GM19438 (cell line): ENCODE data around the gene FETUB.
A peak's percentile ranks its signal among the peaks of the same experiment; 100 is the strongest.
"Not testable (repeated sequence)": the region's sequence is repeated elsewhere in the genome, so short reads cannot be mapped to it uniquely, and the experiment has no call there.

ENCODE experiments used
- ATAC-seq: cut with Tn5 transposase; IDR thresholded peaks from one replicate; pipeline ENCODE4 v1.9.1; 2021; ENCODE audit warnings: low read depth; ENCODE audit not compliant: unreplicated experiment

FETUB gene

DNA sequence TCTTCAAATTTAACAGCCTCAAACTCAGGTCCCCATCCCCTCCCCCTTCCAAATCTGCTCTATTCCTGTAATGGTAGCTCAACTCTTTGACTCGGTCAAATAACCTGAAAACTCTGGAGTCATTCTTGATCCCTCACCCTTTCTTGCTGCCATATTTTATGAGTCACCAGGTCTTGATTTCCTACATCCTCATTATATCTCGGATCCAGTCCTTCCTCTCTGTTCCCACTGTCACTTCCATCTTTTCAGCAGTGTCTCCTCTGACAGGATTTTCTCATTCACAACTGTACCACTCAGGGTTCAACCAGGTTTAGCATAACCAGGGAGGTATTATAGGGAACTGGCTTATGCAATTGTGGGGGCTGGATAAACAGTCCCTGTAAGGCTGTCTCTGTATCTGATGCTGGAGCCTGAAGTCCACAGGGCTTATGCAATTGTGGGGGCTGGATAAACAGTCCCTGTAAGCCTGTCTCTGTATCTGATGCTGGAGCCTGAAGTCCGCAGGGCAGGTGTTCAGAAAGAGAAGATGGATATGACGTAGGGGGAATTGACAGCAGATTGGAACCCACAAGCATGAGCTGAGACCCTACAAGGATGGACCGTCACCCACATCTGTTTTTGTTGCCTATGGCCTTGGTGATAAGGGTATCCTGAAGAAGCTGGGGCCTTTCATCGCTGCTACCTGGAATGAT, 9.1 kb upstream of the FETUB start:
- no peak for ATAC-seq

DNA sequence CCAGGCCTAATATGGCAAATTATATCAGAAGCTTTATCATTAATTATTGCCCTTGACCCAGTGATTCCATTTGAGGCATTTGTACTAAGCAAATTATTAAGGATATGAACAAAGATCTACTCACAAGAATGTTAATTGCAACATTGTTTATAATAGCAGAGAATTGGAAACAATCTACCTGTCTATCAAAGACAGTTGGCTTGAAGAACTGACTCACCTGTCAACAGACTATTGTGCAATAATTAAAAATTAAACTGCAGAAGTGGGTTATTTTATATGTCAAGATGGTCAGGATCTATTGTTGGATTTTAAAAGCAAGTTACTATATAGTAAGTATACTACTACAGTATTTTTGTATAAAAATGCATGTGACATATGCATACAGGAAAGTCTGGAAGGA, 6.7 kb upstream of the FETUB start:
- ATAC-seq, result no peak

DNA sequence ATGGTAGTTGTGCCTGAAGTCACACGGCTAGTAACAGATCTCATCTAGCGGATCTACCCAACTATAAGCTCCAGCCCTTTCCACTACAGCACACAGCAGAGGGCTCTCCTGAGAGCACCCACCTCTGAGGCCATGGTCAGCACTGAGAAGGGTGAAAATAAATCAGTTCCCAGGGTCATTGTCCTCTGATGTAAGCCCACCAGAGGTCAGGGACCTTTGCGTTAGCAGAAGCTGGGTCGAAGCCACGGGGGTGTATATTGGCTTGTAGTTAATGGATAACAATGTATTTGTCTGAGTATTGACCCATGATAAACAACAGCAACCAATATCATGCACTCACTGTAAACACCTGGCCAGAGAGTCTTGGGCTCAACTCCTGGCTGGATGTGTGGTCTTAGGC, 6.0 kb upstream of the FETUB start:
- ATAC-seq, result not testable (repeated sequence)

DNA sequence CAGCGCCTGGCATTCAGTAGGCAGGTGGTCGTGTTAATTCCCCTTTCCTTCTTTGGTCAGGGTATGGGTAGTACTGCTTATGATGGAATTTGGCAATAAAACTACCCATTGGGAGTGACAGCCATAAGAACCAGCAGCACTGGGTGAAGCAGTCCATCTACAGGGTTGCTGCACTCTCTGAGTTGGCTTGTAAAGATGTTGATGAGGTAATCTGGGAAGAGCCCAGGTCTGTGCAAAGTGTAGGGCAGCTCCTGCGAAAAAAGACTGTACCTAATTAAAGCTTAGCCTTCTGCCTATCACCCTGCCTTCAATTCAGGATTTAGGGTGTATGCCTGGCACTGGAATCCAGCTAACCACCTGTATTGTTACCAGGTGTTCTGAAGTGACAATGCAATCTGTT, 4.7 kb upstream of the FETUB start:
- no peak for ATAC-seq

DNA sequence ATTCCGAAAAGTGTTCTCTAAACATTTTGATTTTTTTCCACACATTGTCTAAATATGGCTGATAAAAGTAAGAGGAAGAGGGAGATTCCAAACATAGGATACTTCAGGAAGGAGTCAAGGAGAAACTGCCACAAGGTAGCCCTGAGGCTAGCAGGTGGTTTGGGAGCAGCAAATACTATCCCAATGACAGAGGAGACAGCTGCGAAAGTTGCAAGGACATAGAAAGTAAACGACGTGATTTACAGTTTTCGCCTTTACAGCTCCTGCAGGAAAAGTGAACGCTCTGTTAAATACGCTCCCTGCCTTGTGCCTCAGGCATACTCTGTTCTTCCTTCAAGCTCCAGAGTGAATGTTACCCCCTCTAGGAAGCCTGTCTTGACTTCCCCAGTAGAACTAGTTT, 3.7 kb upstream of the FETUB start:
- no peak for ATAC-seq

DNA sequence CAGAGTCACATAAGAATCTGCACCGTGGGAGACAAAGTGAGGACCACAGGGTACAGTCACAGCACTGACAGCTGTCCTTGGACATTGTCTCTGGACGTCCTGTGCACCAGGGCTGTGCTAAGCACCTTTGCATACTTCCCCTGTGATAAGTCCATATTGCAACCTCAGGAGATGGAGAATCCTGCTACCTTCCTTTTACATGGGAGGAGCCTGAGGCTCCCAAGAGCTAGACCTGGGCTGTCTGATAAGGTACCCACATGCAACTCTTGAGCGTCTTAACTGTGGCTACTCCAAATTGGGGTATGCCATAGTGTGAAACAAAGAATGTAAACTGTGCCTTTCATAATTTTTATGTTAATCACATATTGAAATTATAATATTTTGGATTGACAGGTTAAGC, 2.5 kb upstream of the FETUB start:
- no peak for ATAC-seq

DNA sequence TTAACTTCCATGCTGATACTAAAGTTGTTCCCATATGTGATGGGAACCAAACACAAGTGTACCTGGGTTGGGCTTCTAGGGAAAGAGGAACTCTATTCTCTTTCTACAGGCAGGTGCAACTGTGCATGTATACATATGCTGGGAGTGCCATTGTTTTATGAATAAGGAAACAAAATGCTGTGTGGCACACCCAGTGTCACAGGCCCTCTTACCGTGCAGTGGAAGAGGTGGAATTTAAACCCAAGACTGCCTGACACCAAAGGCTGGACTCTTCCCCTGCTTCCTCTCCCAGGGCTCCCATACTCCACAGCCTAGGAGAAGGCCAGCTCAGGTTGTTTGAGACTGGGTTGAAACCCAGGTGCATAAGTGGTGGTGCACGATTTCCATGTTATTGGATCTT, 1.9 kb upstream of the FETUB start:
- no peak for ATAC-seq

DNA sequence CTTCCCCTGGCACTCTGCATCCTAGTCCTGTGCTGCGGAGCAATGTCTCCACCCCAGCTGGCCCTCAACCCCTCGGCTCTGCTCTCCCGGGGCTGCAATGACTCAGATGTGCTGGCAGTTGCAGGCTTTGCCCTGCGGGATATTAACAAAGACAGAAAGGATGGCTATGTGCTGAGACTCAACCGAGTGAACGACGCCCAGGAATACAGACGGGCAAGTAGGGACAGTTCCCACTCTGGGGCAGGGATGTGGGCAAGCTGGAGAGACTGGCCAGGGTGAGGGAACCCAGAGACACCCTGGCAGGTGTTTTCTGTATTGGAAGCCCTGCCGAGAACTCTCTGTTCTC, 247 bp downstream of the FETUB start:
- ATAC-seq, result no peak

DNA sequence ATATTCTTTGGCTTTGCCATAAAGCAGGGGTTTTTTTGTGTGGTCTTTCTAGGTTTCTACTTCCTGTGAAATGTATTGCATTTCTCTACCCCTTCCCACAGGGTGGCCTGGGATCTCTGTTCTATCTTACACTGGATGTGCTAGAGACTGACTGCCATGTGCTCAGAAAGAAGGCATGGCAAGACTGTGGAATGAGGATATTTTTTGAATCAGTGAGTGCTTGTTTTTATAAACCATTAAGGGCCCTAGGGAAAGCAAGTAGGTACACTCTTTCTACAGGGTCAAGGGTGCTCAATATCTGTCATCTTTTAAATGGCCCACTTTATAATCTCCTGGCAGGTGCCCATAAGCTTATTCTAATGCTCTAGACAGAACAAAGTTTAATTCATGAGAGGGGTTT, 730 bp downstream of the FETUB start:
- ATAC-seq, result no peak

DNA sequence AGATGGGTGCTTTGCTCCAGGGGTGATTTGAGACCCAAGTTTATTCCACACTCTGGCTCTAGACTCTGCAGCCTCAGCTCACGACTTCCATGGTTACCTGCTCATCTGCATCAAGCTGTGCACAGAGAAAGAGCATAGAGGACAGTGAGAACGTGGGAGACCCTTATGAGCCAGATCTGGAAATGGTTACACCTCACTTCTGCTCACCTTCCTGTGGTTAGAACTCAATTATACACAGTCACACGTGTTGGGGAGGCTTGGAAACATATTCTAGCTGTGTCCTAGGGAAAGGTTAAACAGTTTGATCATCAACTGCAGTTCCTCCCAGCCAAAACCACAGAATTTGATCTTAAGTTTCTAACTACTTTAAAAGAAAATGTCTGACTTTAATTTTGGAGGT, 1.8 kb downstream of the FETUB start:
- no peak for ATAC-seq

DNA sequence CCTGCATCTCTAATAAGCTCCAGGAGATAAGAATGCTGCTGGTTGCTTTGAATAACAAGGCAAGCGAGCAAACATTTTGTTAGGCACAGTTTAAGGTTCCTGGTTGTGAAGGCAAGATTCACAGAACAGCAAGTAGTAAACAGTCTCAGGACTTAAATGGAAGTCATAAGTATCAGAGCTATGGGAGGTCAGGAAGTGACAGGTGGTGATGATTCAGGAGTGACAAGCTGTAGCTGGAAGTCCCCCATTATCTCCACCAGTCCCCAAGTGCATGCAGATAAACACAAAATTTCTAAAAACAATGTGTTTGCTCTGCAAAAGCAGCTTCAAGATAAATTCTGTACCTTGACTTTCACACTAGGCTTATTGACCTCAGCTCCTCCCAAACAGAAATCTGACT, 3.3 kb downstream of the FETUB start:
- no peak for ATAC-seq

DNA sequence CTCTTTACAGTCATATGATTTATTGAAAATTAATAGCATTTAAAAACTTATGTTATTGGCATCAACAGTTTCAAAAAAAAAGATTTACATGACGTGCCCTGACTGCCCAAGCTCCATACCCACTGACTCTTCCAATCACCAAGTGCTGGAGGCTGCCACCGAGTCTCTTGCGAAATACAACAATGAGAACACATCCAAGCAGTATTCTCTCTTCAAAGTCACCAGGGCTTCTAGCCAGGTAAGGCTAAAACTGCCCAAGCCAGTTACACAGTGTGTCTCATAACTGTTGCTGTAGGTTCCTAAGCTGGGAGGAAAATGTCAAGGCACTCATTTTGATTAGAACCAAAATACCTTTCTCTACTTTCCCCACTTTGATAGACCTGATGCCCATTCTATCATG, 4.5 kb downstream of the FETUB start:
- no peak for ATAC-seq

DNA sequence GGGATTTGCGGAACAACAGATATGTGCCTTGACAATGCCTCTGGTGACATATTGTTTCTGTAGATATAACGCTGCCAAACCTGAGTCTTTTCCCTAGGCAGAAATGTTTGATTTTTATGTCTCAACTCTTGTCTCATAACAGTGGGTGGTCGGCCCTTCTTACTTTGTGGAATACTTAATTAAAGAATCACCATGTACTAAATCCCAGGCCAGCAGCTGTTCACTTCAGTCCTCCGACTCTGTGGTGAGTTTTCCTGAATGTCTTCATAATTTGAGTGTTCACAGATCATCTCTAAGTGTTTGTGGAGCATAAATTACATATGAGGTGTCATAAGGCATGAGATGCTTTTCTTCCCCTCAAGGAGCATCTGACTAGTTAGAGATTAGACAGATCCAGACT, 5.9 kb downstream of the FETUB start:
- ATAC-seq, result no peak

DNA sequence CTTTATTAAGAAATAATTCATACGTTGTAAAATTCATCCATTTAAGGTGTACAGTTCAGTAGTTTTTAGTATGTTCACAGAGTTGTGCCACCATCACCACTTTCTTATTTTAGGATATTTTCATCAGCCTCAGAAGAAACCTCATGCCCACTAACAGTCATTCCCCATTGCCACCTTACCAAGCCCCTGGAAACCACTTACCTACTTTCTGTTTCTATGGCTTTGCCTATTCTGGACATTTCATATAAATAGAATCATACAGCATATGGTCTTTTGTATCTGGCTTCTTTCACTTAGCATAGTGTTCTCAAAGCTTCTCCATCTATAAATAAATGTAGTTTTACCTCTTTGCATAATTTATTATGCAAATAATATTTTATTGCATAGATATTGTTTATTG, 6.6 kb downstream of the FETUB start:
- ATAC-seq, result no peak

DNA sequence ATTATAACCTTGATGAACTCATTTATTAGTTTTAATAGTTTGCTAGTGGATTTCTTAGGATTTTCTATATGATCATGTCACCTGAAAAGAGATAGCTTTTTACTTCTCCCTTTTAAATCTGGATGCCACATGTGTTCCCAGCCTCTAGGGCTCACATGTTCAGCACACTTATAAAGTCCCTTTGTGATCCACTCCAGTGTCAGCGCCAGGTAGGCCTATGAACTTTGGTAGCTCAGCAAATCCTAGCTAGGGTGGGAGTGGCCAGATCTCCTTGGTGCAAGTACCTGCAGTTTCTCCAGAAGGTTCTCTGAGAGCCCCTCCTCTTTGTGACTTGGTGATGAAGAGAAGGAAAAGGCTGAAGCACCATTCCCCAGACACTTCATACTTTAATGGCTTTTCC, 8.7 kb downstream of the FETUB start:
- no peak for ATAC-seq

DNA sequence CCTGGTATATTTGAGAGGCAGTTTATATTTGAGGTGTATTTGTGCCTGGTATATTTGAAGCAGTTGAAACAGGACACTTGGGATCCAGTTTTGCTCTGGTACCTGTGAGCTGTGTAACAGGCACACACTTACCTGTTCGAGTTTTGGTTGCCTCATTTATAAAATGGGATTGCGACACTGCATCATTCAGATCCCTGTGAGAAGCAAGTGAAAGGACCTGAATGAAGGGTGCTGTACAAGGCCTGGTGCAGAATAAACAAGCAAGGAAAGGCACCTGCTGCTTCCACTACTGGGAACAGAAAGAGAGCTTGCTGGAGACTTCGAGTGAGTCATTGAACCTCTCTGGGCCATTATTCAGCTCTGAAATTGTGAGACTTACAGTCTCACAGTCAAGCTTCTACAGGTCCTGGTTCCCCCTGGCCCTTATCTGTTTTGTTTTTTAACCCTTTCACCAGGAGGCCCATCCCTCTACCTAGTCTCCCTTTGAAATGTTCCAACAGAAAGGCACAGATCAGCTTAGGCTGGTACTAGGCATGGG, 11.5 kb downstream of the FETUB start:
- no peak for ATAC-seq

DNA sequence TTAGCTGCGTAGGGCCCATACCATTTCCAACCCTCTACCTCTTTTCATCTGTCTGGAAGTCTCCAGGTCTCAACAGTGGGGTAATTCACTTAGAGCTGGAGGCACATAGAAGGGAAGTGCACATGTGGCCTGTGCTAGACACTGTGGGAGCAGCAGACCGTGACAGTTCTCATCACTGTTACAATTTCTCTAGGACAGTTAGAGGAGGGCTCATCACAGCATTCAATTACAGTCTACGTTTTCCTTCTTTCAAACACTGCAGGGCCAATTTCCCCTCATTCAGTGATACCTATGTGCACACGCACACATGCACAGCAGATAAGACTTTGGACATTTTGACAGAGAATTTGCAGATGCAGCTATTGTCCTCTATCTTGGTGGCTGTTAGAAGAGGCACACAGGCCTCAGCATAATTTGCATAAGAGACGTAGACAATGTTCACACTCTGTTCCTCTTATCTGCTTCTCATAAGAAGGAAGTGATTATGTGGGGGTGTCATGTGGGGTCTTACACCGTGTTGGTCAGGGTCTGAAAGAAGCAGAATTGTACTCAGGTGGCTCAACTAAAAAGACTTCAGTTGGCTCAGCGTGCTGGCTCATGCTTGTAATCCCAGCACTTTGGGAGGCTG, 13.0 kb downstream of the FETUB start:
- ATAC-seq, result peak; percentile 95

DNA sequence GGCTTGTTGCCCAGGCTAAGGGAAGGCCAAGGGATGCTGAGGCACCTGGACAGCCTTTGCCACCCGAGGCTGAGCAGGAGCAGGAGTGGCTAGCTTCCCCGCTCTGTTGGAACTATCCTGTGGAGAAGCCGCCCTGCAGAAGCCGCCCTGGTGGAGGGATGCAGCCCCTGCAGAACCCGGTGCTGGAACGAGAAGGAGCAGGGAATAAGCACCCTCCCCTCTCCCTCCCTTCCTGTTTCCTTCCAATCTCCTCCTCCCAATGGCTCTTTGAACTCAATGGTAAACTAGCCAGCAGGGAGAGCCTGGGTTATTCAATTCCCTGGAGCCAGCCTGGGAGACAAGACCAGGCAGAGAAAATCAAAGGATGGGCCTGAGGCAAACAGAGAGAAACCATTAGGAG, 13.8 kb downstream of the FETUB start:
- no peak for ATAC-seq

DNA sequence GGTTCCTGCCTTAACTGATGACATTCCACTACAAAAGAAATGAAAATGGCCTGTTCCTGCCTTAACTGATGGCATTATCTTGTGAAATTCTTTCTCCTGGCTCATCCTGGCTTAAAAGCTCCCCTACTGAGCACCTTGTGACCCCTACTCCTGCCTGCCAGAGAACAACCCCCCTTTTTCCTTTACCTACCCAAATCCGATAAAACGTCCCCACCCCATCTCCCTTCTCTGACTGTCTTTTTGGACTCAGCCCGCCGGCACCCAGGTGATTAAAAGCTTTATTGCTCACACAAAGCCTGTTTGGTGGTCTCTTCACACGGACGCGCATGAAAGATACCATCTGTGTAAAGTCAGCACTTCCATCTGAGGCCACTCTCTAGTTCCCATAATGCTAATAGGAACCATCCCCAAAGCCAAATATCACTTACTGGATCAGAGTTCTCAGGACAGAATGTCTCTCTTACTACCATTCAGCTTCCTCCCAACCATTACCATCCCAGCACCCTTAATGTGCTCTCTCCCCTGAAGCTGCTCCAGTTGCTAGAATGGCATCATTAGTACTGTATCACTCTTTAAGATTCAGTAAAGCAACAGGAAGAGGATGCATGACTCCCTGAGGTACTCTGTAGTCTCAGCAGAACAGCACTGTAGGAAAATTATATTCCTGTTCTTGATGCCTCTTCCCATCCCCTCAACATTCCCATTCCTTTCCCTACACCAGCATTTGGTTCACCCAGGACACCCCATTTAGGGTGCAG, 23.3 kb downstream of the FETUB start:
- ATAC-seq, result no peak

DNA sequence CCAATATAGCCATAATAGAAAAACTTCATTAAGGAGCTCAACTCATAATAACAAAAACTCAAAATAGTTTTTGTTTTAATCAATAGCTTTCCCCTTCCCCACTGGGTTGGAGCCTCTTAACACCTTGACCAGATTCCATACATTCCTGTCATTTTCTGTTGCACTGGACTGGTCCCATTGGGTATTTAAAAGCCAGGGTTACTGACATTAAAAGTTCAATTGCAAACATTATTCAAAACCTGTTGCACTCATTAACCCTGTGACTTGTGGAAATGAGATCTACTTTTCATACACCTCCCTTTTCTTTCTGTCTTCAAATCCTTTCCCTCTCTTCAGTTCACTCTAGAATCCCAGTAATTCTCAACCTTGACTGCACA, 23.9 kb downstream of the FETUB start:
- ATAC-seq, result no peak

DNA sequence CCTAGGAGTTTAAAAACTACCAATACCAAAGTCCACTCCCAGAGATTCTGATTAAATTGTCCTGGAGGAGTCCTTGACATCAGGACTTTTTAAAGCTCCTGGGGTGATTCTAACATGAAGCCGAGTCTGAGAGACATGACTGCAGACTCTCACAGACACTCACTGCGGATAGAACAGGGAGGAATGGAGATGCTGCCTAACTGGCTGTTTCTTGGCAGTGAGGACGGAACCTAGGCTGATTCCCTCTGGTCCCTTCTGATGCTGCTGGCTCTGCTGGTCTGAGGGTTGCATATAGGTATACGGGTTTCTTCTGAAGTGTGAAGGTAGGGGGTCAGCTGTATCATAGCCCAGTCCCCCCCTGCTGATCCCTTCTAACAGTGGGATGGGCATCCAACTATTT, 24.3 kb downstream of the FETUB start:
- no peak for ATAC-seq

DNA sequence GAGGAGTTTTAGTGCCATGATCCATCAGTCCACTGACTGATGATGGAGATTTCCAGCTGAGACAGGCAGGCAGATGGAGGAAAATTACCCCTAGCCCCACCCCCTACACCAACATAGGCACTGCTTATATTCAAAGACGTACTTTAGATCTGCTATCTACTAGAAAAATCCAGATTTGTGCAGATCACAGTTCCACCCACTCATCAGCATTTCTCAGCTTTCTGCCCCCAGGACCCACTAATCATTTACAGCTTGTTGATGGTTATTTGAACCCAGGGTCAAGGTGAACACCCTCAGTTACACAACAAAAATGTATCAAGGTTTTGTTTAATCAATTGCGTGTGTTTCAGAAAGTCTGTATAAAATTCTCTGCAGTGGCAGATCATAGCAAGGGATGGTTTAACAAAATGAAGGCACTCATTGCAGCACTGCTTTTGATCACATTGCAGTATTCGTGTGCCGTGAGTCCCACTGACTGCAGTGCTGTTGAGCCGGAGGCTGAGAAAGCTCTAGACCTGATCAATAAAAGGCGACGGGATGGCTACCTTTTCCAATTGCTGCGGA, 25.5 kb downstream of the FETUB start, which contains the start of gene HRG:
HRG (plus strand) TSS at position 390 of the 564 bp plus-strand sequence; CDS start at position 408, 18 bp downstream.
- no peak for ATAC-seq
